ENCODE results near the gene PRM1.
A peak's percentile ranks its signal among the peaks of the same experiment; 100 is the strongest.

PRM1 gene

DNA sequence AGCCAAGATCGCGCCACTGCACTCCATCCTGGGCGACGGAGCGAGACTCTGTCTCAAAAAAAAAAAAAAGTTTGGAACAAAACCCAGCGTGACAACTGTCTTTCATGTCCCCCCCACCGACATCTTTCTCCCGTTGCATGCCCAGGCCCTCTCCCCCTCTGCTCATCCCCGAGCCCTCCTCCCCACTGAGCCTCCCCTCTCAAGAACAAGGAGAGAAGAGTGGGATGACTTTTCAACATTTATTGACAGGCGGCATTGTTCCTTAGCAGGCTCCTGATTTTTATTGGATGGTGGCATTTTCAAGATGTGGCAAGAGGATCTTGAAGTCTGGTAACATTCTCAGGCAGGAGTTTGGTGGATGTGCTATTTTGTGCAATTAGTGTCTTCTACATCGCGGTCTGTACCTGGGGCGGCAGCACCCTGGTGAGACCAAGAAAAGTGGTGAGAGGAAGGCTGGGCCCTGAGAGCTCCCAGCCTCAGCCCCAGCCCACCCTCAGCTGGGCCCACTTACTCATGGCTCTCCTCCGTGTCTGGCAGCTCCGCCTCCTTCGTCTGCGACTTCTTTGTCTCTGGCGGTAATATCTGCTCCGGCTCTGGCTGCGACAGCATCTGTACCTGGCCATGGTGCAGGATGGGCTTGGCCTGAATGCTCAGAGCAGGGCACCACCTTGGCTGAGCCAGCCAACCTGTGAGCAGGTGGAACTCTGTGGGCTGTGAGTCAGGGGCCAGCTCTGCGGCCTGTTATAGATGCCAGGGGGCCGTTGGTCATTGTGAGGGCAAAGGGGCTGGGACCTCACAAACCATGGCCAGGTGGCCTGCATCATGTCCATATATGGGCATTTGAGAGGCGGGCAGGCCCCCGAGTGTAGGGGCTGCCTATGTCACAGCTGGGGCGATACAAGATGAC, at the start of gene PRM1:
Gene PRM1, minus strand, starts transcription at position 715 of the 907 bp plus-strand sequence. Its CDS starts 92 bp downstream, at position 623.
- no peak for ATAC-seq (ENCODE audit: low read depth)
- no peak within 1 kb of the TSS for H3K27ac Mint-ChIP-seq

DNA sequence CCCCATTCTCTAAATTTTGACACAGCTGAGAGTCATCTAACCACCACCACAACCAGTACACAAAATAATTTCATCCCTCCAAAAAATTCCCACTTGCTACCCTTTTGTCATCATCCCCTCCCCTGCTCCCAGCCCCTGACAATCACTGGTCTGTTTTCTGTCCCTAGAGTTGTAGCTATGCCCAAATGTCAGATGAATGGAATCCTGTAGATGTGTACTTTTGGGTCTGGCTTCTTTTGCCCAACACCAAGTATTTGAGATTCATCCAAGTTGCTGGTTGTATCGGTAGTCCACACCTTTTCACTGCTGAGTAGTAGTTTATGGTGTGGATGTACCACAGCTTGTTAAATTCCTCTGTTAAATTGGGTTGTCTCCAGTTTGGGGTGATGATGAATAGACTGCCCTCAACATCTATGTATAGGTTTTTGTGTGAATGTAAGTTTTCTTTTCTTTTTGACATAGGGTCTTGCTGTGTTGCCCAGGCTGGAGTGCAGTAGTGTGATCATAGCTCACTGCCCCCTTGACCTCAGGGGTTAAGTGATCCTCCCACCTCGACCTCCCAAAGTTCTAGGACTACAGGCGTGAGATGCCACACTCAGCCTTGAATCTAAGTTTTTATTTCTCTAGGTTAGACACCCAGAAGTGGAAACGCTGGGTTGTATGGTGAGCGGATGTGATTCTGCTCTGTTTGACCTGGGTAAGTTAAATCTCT, 49.6 kb upstream of the PRM1 start:
- H3K9me3 Mint-ChIP-seq: no peaks in the 10 kb centered on the region

More for the DNA sequence above, at the start of gene PRM1:
- peaks cover 12% of the 10 kb centered on the region for H3K4me1 Mint-ChIP-seq
- no peaks in the 10 kb centered on the region for H3K9me3 Mint-ChIP-seq
- no peak within 1 kb of the TSS for H3K4me3 Mint-ChIP-seq
- no peak for DNase-seq (ENCODE audit: low spot score in 2 of 2)
- H3K27me3 Mint-ChIP-seq: no peaks in the 10 kb centered on the region
- no peaks in the 10 kb centered on the region for H3K36me3 Mint-ChIP-seq

DNA sequence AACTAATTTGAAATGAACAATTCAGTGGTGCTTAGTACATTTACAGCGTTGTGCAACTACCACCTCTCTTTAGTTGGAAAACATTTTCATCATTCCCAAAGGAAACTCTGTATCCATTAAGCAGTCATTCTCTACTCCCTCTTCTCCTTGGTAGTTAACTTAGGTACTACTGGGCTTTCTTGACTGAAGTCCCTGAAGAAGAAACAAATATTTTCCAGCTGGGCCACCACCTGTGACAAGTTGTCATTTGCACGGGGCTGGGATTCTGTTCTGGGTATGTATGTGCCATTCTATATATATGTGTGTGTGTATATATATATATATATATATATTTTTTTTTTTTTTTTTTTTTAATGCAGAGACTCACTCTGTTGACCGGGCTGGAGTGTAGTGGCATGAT, 48.8 kb upstream of the PRM1 start:
- no peak for ATAC-seq (ENCODE audit: low read depth)
- no peak for DNase-seq (ENCODE audit: low spot score in 2 of 2)
- no peaks in the 10 kb centered on the region for H3K36me3 Mint-ChIP-seq
- H3K4me1 Mint-ChIP-seq: peaks cover 46% of the 10 kb centered on the region
- no peaks in the 10 kb centered on the region for H3K27me3 Mint-ChIP-seq
- no peak overlapping the region for H3K27ac Mint-ChIP-seq
- no peak overlapping the region for H3K4me3 Mint-ChIP-seq
- H3K9me3 Mint-ChIP-seq: no peaks in the 10 kb centered on the region

More for the DNA sequence above, 49.6 kb upstream of the PRM1 start:
- peaks cover 38% of the 10 kb centered on the region for H3K4me1 Mint-ChIP-seq
- H3K36me3 Mint-ChIP-seq: no peaks in the 10 kb centered on the region
- no peak for ATAC-seq (ENCODE audit: low read depth)
- no peaks in the 10 kb centered on the region for H3K27me3 Mint-ChIP-seq
- no peak for DNase-seq (ENCODE audit: low spot score in 2 of 2)
- H3K27ac Mint-ChIP-seq: no peak overlapping the region
- no peak overlapping the region for H3K4me3 Mint-ChIP-seq

GRCh38 chr16:11329071-11329491, 48.0 kb upstream of the PRM1 start:
- ATAC-seq (ENCODE audit: low read depth) (peak; percentile 46), DNase-seq (ENCODE audit: low spot score in 2 of 2) (no peak)
- Mint-ChIP-seq H3K27me3 (no peaks in the 10 kb centered on the region), H3K9me3 (no peaks in the 10 kb centered on the region), H3K27ac (peak overlapping the region; percentile 93), H3K4me3 (peak overlapping the region; percentile 83), H3K36me3 (no peaks in the 10 kb centered on the region), H3K4me1 (peaks cover 49% of the 10 kb centered on the region)

DNA sequence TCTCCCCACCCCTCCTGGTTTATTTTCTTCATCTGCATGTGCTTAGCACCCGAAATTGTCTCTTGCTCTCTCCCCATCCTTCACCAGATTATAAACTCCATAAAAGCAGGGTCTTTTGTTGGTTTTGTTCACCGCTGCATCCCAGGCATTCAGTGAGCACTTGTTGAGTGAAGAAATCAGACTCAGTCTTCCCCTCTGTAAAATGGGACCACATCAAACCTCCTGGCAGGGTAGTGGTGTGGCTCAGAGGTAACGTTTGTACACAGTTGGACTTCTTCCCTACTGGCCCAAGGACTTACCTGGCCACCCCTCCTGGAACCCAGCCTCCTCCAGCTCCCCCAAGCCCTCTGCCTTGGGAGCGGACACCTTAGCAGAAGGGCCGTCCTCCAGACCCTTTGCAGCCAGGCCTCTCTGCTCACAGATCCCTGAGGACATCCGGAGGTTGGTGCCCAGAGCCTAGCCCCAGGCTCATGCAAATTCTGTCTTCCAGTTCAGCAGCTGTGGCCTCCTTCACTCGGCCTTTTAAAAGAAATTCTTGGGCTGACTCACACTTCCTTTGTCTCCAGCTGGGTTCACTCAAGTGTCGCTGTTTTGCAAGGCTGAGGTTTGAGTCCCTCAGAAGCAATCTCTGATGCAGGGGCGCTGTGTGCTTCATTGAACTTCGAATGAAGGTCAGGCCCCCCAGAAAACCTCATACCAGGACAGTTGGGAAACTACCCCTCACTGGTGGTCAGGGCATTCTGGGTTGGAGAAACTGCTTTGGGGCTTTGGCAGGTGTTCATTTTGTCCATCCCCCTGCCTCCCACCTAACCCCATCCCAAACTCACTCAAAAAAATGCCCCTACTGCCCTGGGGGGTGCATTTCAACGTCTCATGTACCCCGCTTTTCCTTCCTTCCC, 47.3 kb upstream of the PRM1 start:
- Mint-ChIP-seq H3K4me1 (peaks cover 49% of the 10 kb centered on the region), H3K27me3 (no peaks in the 10 kb centered on the region), H3K9me3 (no peaks in the 10 kb centered on the region), H3K36me3 (no peaks in the 10 kb centered on the region), H3K4me3 (peak overlapping the region; percentile 83), H3K27ac (peak overlapping the region; percentile 93)
- ATAC-seq (ENCODE audit: low read depth): peak; percentile 76
- peak; percentile 51 to 70 for DNase-seq (ENCODE audit: low spot score in 2 of 2)

- peak in 1 of 2 donors; percentile 36 for DNase-seq (ENCODE audit: low spot score in 2 of 2)
- ATAC-seq (ENCODE audit: low read depth): peak; percentile 46
Observed at GRCh38 chr16:11327277-11328171, 46.4 kb upstream of the PRM1 start.

GRCh38 chr16:11326737-11327276, 45.7 kb upstream of the PRM1 start:
- Mint-ChIP-seq H3K4me1 (peaks cover 49% of the 10 kb centered on the region), H3K27ac (peak overlapping the region; percentile 93), H3K27me3 (no peaks in the 10 kb centered on the region), H3K36me3 (no peaks in the 10 kb centered on the region), H3K4me3 (peak overlapping the region; percentile 28), H3K9me3 (no peaks in the 10 kb centered on the region)
- DNase-seq (ENCODE audit: low spot score in 2 of 2) (no peak), ATAC-seq (ENCODE audit: low read depth) (no peak)

More at GRCh38 chr16:11327277-11328171, 46.4 kb upstream of the PRM1 start:
- H3K27ac Mint-ChIP-seq: peak overlapping the region; percentile 93
- H3K36me3 Mint-ChIP-seq: no peaks in the 10 kb centered on the region
- H3K4me1 Mint-ChIP-seq: peaks cover 49% of the 10 kb centered on the region
- no peaks in the 10 kb centered on the region for H3K27me3 Mint-ChIP-seq
- H3K4me3 Mint-ChIP-seq: peak overlapping the region; percentile 83
- no peaks in the 10 kb centered on the region for H3K9me3 Mint-ChIP-seq

GRCh38 chr16:11326084-11326736, 45.1 kb upstream of the PRM1 start:
- ATAC-seq (ENCODE audit: low read depth) (no peak), DNase-seq (ENCODE audit: low spot score in 2 of 2) (no peak)
- Mint-ChIP-seq H3K27ac (peak overlapping the region; percentile 93), H3K36me3 (no peaks in the 10 kb centered on the region), H3K9me3 (no peaks in the 10 kb centered on the region), H3K27me3 (no peaks in the 10 kb centered on the region), H3K4me1 (peaks cover 49% of the 10 kb centered on the region), H3K4me3 (no peak overlapping the region)

DNA sequence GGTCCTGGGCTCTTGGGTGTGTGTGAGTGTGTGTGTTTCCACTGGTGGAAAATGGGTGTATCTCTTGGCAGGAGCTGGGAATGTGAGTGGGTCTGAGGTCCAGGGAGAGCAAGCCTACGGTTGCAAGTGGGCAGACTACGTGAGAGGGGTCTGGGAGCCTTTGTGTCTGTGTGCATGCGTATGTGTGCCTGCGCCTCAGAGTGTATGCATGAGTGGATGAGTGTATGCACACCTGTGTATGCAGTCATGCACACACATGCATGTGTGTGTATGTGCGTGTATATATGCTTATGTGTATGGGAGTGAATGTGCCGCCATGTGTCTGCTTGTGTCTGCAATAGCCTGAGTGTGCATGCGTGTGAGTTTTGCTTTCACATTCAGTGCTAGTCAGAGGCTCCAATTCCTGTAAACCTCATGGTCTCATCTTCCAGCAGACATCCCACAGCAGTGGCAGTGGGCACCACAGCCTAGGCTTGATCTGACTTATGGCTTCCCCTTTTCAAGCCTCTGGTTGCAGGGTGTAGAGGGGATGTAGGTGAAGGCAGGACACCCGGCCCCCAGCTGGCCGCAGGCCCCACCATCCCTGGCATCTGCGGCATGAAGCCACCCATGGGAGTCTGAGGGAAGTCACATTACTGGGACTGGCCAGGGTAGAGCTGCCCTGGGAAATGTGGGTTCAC, 44.4 kb upstream of the PRM1 start:
- H3K4me3 Mint-ChIP-seq: peak overlapping the region; percentile 31
- no peaks in the 10 kb centered on the region for H3K9me3 Mint-ChIP-seq
- H3K4me1 Mint-ChIP-seq: peaks cover 44% of the 10 kb centered on the region
- H3K36me3 Mint-ChIP-seq: no peaks in the 10 kb centered on the region
- ATAC-seq (ENCODE audit: low read depth): peak; percentile 4
- H3K27me3 Mint-ChIP-seq: no peaks in the 10 kb centered on the region
- no peak overlapping the region for H3K27ac Mint-ChIP-seq
- no peak for DNase-seq (ENCODE audit: low spot score in 2 of 2)

DNA sequence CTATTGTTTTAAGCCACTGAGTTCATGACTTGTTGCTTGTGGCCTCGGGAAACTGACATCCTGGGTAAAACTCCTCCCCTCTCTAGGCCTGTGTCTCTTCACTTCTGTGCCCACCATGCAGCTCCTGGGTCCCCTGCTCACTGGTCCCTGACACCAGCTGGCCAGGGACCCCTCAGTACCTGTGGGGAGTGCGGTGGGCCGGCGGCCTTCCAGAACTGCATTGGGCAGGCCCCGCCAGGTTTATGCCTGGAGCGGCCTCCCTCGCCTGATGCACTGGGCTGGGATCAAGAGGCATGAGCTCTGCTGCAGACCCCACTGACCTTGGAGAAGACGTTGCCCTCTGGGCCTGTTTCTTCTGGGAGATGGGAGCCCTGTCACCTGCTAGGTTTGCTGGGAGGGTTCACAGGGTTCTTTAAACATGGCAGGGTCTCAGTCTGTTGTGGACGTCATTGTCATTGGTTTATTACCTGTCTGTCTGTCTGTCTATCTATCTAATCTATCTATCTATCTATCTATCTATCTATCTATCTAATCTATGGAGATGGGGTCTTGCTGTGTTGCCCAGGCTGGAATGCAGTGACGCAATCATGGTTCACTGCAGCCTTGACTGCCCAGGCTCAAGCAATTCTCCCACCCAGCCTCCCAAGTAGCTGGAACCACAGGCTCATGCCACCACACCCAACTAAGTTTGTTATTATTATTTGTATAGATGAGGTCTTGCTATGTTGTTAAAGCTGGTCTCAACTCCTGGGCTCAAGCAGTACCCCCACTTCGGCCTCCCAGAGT, 42.6 kb upstream of the PRM1 start:
- DNase-seq (ENCODE audit: low spot score in 2 of 2) (no peak), ATAC-seq (ENCODE audit: low read depth) (no peak)
- Mint-ChIP-seq H3K4me3 (no peak overlapping the region), H3K36me3 (no peaks in the 10 kb centered on the region), H3K27me3 (no peaks in the 10 kb centered on the region), H3K9me3 (peaks cover 1% of the 10 kb centered on the region), H3K27ac (no peak overlapping the region), H3K4me1 (peaks cover 35% of the 10 kb centered on the region)

DNA sequence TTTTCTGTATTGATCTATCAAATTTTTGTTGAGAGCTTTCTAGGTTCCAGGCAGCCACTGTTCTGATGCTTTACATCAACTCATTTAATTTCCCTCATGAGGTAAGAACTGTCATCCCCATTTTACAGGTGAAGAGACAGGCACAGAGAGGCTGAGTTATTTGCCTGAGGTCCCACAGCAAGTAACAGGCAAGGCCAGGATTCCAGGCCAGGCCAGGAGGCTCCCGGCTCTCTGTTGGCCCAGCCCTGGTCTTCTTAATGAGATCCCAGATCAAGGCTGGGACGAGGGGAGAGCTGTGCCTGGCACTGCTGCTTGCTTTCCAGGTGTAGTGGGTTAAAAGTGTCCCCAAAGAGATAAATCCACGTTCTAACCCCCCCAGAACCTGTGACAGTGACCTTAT, 41.7 kb upstream of the PRM1 start:
- H3K27me3 Mint-ChIP-seq: no peaks in the 10 kb centered on the region
- H3K36me3 Mint-ChIP-seq: no peaks in the 10 kb centered on the region
- H3K4me3 Mint-ChIP-seq: no peak overlapping the region
- ATAC-seq (ENCODE audit: low read depth): no peak
- peaks cover 4% of the 10 kb centered on the region for H3K9me3 Mint-ChIP-seq
- H3K27ac Mint-ChIP-seq: peak overlapping the region; percentile 7
- DNase-seq (ENCODE audit: low spot score in 2 of 2): no peak
- H3K4me1 Mint-ChIP-seq: peaks cover 29% of the 10 kb centered on the region

Measured in memory B cell (primary cell).